Inferior parietal cortex (tissue), 1 donor: Measurements from ENCODE around the gene MLXIPL.
"Not testable (repeated sequence)": the region's sequence is repeated elsewhere in the genome, so short reads cannot be mapped to it uniquely, and the experiment has no call there.

Source experiments
- DNase-seq: peaks from one replicate; pipeline ENCODE4 v3.0.0-alpha.2; 2016; ENCODE audit errors: extremely low spot score

MLXIPL gene

GRCh38 chr7:73645643-73646174, 21.4 kb upstream of the MLXIPL start:
- DNase-seq = no peak

DNA sequence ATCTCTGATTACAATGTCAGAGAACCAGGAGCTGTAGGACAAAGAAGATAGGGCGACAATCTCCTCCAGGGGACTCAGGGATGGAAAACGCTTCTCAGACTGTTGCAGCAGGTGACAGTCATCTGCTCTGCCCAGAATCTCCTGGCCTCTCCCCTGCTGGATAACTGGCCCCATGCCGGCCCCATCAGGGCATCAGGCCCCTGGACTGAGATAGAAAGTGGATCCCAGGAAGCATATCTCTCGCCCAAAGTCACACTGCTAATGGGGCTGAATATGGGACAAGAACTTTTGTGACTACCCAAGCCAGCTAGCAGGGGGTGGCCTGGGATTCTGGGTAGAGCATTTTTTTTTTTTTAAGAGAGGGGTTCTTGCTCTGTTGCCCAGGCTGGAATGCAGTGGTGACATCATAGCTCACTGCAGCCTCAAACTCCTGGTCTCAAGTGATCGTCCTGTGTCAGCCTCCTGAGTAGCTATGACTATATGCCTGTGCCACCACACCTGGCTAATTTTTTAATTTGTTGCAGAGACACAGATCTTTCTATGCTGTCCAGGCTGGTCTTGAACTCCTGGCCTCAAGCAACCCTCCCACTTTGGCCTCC, 20.5 kb upstream of the MLXIPL start:
- DNase-seq = no peak

- DNase-seq = no peak
These were observed 18.5 kb upstream of the MLXIPL start for GRCh38 chr7:73642834-73643233.

DNA sequence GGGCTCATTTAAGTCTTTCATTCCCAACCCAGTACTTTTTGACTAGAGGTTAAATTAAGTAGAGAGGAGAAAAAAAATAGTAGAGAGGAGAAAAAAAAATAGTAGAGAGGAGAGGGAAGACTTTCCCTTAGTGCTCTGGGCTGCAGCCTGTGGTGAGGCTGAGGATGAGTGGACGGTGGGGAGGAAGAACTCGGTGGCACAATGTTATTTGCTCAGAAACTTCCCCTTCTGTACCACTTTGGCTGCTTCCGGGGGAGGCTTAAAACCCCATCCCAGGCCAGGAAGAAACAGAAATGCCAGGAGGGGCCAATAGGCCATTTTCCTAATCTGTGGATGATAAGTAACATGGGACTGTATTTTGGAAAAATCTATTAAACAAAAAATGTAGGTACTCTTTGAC, 14.6 kb upstream of the MLXIPL start:
- DNase-seq = no peak

- DNase-seq = no peak
These were observed 11.3 kb upstream of the MLXIPL start for GRCh38 chr7:73635428-73636200.

GRCh38 chr7:73633844-73634243, 9.5 kb upstream of the MLXIPL start:
- no peak for DNase-seq

DNA sequence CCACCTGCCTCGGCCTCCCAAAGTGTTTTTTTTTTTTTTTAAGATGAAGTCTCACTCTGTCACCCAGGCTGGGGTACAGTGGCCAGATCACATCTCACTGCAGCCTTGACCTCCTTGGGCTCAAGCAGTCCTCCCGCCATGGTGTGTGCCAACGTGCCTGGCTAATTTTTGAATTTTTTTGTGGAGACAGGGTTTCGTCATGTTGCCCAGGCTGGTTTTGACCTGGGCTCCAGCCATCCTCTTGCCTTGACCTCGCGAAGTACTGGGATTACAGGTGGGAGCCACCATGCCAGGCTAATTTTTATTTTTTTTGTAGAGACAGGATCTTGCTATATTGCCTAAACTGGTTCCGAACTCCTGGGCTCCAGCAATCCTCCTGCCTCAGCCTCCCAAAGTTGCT, 9.0 kb upstream of the MLXIPL start:
- DNase-seq = no peak

DNA sequence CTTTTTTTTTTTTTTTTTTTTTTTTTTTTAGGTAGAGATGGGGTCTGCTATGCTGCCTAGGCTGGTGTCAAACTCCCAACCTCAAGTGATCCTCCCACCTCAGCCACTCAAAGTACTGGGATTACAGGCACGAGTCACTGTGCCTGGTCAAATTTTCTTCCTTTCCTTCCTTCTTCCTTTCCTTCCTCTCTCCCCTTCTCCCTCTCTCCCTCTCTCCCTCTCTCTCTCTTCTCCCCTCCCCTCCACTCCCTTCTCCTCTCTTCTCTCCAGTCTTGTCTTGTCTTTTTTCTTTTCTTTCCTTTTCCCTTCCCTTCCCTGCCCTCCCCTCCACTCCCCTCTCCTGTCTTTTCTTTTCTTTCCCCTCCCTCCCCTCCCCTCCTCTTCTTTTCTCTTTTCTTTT, 7.2 kb upstream of the MLXIPL start:
- DNase-seq = no peak

GRCh38 chr7:73628504-73628903, 4.2 kb upstream of the MLXIPL start:
- DNase-seq = no peak

DNA sequence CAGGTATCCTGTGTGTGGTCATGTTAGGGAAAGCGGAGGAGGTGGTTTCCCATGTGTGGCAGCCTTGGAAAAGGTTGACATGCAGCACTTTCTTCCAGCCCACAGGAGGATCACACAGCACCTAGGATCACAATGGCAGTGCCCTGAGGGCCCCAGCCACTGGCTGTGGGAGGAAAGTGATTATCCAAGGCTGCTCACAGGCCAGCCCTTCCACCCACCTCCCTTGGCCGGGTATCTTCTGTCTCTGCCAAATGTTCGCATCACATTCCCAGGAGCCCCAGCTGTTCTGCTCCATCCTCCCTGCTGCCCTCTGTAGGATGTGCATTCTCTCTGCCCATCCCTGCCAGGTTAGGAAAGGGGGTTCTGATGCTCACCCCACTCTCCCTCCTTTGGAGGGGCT, 2.5 kb upstream of the MLXIPL start:
- DNase-seq = no peak

GRCh38 chr7:73625276-73625675, 954 bp upstream of the MLXIPL start:
- no peak for DNase-seq

- DNase-seq = no peak
These were observed 313 bp upstream of the MLXIPL start for GRCh38 chr7:73624669-73625001.

DNA sequence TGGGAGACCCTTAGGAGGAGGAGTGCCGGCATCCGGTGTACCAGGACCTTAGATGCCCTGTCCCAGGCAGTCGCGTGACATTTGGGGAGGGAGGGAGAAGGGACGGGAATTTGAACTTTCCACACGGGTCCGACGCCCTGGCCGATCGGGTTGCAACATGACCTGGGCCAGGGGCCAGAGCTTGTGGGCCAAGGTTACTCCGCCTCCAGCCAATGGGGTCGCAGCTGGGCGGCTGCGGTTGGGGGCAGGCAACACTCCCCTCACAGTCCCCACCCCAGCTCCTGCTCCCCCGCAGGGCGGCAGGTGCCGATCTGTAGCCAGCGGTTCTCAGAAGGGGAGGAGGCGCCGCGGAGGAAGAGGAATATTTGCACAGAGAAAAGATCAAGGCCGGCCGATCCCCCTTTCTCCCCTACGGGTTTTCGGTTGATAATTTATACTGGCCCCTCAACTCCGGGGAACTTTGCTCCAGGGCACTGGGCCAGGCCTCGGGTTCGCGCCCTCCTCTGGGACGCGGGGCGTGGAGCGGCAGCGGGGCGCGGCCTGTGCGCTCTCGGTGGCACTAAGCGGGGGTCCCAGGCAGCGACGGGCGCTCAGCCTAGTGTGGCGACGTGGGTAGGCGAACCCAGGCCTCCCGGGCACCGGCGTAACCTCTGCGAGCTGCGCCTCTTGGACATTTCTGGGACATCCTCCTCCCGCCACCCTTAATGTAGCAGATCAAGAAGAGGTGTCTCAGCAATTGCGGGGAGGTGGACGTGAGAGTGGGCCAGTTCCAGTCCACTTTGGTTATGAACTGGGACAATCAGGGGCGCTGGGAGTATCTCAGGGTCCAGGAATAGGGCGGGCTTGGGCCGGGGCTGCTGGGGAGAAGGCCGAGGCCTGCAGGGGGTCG, 1.2 kb downstream of the MLXIPL start:
- no peak for DNase-seq

- no peak for DNase-seq
These were observed 1.8 kb downstream of the MLXIPL start for GRCh38 chr7:73622527-73622908.

DNA sequence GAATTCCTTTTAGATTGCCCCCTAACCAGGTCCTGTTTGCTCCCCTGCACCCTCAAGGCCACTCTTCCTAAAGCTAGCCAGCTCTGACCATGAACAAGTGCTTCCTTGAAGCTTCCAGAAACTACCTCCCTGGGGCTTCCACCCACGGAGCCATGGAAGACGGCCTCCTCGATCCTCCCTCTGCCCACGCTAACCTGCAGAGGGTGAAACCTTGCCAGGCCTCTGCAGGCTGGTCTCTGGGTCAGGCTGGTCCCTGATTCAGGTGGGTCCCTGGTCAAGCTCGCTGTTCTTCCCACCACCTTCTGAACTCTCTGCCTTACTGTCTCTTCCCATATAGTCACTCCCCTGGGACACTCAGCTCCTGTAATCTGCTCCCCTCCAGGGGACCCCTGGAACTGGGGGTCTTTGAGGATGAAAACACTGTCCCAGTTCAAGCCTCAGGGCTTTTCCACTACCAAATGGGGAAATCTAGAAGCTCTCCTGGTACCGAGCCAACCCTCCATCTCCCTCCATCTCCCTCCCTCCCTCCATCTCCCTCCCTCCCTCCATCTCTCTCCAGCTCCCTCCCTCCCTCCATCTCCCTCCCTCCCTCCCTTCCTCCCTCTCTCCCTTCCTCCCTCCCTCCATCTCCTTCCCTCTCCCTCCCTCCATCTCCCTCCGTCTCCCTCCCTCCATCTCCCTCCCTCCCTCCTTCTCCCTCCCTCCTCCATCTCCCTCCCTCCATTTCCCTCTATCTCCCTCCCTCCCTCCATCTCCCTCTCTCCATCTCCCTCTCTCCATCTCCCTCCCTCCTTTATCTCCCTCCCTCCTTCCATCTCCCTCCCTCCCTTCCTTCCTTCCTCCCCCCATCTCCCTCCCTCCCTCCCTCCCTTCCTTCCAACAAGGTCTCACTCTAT, 2.9 kb downstream of the MLXIPL start:
- no peak for DNase-seq

GRCh38 chr7:73619394-73619793, 4.9 kb downstream of the MLXIPL start:
- not testable (repeated sequence) for DNase-seq

- DNase-seq = no peak
These were observed 5.8 kb downstream of the MLXIPL start for GRCh38 chr7:73618538-73618937.

- not testable (repeated sequence) for DNase-seq
These were observed 6.8 kb downstream of the MLXIPL start for GRCh38 chr7:73617520-73617919.

DNA sequence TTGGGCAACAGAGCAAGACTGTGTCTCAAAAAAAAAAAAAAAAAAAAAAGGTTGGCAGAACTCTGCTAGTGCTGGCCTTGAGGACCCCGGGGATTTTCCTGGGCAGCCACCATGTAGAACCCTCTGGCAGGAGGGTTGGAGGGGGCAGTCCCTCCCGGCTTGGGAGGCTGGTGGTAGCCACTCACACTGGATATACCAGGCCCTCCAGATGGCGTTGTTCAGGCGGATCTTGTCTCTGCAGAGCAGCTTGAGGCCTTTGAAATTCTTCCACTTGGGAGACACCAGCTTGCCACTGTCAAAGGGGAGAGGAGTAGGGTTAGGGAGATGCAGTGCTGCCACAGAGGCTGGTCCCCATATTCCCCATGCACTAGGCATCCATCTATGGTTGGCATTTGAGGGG, 8.4 kb downstream of the MLXIPL start:
- no peak for DNase-seq

DNA sequence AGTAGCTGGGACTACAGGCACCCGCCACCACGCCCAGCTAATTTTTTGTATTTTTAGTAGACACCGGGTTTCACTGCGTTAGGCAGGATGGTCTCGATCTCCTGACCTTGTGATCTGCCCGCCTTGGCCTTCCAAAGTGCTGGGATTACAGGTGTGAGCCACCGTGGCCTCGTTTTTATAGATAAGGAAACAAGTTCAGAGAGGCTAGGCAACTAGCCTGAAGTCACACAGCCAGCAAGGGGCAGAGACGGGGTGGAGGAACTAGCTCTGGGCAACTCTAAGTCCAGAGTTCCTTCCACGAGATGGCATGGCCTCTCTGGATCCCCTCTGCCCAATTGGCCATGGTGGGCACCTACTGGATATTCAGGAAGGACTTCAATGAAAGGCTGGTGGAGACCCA, 9.4 kb downstream of the MLXIPL start:
- DNase-seq = not testable (repeated sequence)

GRCh38 chr7:73613954-73614735, 10.2 kb downstream of the MLXIPL start:
- DNase-seq = no peak
